GM21825 (cell line): ENCODE data around the gene VILL.

Experiments used
- ATAC-seq: cut with Tn5 transposase; IDR thresholded peaks from one replicate; pipeline ENCODE4 v1.9.1; 2021; ENCODE audit warnings: mild to moderate bottlenecking, moderate library complexity; ENCODE audit not compliant: unreplicated experiment

Gene VILL

GRCh38 chr3:38016410-38016809 lies 25.8 kb downstream of the VILL start:
- no peak for ATAC-seq

DNA sequence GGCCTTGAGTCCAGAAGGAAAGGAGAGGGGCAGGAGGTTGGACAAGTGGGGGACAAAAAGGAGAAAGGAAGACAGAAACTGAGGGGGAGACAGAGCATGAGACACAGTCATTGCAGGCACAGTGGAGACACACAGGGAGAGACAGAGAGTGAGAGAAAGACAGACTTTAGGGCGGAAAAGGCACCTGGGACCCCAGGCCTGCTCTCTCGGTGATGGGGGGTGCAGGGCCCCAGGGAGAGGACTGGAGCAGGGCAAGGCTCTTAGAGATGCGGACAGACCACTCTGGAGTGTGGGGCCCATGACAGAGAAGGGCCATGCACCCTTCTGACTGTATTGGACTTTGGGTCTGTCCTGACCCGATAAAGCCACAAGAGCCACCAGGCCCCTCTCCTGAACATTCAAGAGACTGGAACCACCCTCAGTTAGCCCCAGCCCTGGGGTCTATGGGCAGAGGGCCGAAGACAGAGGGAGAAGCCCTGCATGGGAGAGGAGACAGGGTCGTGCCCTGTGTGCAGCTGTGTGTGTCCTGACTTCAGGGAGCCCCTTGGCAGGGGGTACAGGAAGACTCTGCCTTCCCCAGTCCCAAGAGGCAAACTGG lies 26.4 kb downstream of the VILL start:
- no peak for ATAC-seq

DNA sequence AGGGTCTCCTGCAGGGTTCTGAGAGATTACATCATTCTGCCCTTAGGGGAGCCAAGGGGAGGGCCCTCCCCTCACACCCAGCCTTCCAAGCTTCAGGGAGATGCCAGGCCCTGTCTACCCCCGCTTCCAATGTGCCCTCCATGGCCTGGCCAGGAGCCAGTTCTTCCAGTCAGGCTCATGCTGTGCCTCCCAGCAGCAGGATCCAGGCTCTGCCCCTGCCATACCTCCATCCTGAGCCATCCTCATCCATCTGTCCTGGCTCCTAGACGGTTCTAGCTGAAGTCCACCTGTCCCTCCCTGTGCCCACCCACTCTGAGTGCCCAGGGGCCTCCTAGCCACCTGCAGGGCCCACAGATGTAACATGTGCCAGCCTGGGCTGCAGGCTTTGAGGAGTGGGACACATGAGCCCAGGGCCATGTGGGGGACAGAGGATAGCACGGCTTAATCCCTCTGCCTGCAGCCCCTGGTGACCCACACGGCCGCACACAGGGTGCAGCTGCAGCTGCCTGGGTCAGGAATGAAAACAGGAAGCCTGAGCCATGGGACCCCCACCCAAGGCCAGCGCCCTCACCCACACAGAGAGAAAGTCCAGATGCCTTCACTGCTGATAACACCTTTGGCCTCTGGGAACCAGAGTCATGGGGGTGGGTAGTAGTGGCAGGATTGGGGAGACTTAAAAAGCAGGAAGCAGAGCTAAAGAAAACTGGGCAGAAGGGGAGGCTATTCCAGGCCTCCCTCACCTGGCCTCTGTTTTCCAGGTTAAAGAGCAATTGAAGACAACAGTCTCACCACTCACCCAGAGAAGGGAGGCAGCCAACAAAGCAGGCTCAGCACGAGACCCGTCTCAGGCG lies 27.1 kb downstream of the VILL start:
- no peak for ATAC-seq

DNA sequence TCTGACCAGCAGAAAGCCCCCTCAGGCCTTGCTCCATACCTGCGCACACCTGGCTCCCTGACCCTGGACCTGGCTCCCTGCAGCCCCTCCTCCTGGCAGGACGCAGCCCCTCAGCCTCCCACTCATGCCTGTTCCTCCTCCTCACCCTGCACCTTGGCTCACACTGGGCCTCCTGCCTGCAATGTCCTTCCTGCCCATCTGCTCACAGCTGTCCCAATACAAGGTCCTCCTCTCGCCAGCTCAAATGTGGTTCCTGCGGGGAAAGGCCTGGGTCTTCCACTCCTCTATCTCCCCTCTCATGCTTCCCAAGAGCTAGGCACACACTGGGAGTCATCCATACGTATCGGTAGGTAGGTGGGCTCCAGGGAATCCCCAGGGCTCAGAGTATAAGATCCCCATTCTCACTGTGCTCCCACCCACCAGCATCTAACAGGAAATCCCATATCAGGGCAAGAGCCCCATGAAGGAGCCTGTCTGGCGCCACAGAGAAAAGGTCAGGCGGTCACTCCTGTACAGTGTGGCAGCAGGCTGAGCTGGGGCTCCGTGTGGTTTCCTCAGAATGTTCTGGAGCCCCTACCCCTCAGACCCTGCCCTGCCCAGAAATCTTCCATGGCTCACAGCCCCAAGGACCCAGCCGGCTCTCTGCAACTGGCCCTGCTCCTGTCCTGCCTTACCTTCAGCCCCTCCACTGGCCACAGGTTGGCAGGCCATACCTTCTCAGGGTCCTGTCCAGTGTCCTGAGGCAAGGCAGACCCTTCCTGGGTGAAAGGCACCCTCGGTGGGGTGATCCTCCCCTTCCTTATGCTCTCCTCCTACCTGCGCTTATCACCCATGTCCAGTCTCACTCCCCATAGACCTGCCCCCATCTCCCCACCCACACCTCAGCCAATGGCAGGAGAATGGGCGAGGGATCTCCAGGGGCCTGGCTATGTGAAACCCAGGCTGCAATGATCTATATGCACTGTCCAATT lies 28.0 kb downstream of the VILL start:
- ATAC-seq = no peak

- ATAC-seq = no peak
These were observed 29.2 kb downstream of the VILL start for GRCh38 chr3:38019658-38020341.

DNA sequence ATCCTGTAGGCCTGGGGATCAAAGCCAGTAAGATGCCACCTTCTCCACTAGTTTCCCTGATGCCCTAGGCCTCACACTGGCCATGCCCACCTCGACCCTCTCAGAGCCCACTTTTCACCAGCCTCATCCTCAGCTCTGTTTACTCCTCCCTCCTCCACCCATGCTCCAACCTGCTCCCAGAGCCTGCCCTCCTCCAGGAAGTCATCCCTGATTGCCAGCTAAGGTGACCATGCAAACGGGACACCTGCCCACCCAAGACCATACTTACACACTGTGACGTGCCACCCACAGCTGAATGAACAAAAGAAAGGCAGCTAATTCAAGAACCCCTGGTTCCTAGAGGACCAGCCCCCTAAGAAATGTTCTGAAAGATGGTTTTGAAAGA lies 29.7 kb downstream of the VILL start:
- no peak for ATAC-seq

DNA sequence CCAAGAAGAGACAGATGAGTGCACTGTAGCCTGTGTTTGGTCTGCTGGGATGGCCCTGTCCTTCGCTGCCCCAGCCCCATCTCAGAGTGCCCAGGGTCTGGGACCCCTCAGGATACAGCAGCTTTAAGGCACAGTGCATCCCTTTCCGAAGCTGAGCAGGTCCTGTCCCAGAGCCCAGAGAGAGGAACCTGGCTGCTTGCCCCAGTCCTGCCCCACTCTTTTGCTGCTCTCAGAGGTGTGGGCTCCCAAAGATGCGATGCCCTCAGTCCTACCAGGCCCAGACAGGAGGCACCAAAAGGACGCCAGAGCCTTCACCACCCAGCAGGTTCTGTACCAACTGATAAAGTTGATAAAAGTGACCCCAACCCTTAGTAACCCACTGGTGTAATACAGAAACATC lies 30.6 kb downstream of the VILL start:
- ATAC-seq = no peak

GRCh38 chr3:38022301-38022700 lies 31.7 kb downstream of the VILL start:
- ATAC-seq = no peak

- ATAC-seq = no peak
These were observed 32.5 kb downstream of the VILL start for GRCh38 chr3:38022896-38023709.

GRCh38 chr3:38026856-38027255 lies 36.3 kb downstream of the VILL start:
- no peak for ATAC-seq

GRCh38 chr3:38027466-38028465 lies 37.2 kb downstream of the VILL start:
- ATAC-seq = no peak

- ATAC-seq = no peak
These were observed 38.2 kb downstream of the VILL start for GRCh38 chr3:38028621-38029361.

- no peak for ATAC-seq
These were observed 39.0 kb downstream of the VILL start, which contains the start of gene PLCD1 for GRCh38 chr3:38029400-38030125. PLCD1 (minus strand) TSS chr3:38029642; CDS start chr3:38029539, 103 bp downstream.

DNA sequence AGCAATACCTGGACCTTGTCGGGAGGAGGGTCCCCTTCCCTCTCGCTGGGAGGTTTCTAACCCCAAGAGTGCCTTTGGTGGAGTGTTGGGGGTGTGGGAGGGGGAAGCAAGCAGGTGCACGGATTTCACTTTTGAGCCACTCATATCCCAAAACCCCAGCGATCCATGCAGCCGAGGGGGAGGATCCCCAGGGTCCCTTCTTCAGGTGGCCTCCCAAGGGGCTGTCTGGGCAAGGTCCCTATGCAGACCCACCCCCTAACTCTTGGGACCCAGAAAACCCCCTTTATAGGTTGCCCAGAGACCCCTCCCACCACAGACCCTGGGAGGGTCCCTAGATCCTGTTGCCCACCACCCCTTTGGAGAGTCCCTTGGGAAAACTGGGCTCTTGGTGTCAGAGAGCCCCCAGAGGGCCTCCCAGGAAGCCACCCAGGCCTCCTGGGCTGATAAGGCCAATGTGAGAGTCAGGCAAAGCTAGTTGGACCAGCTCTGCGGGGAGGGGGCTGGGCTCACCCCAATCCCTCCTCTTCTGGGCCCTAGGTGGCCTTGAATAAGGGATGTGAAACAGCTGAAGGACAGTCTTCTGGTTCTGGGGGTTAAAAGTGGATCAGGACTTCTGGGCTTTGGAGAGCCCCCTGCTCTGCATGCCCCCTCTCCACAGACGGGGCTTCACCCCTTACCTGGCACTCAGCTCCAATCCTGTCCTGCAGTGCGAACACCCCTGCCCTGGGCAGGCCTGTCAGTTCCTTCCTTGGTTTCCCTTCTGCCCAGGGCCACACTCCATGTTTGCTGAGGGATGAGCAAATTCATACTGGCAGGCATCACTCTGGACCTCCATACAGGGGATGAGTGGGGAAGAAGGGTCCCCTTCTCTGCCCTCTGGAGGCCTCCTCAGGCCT lies 39.8 kb downstream of the VILL start:
- ATAC-seq = no peak

GRCh38 chr3:38031022-38031994 lies 40.7 kb downstream of the VILL start:
- no peak for ATAC-seq
